Neural progenitor cell (in vitro differentiated cells): ENCODE data around the gene RAB11FIP5. TPM values are rescaled to one million over a fixed set of nuclear protein-coding genes. Genes with fewer than 3 reads are reported as not detected.

Experiments used
- DNase-seq: peaks from one replicate; pipeline ENCODE4 v3.0.0-alpha.2; 2016; ENCODE audit warnings: low spot score
- H2AFZ ChIP-seq: fragments of 200-600 bp; sonication (generic); replicated peaks from 2 replicates; pipeline ENCODE4 v1.6.1; 2016; ENCODE audit warnings: antibody characterized with exemption
- H3F3A ChIP-seq: fragments of 200-600 bp; sonication (generic); 2 replicates; pipeline ENCODE4 v1.6.1; 2016; ENCODE audit warnings: antibody characterized with exemption, low read depth
- H3K27ac ChIP-seq: fragments of 200-600 bp; sonication (generic); 2 replicates; pipeline ENCODE4 v1.5.1; 2016; ENCODE audit warnings: mild to moderate bottlenecking
- H3K27me3 ChIP-seq: fragments of 200-600 bp; sonication (generic); 2 replicates; pipeline ENCODE4 v1.6.1; 2016; ENCODE audit warnings: mild to moderate bottlenecking, moderate library complexity
- H3K36me3 ChIP-seq: fragments of 200-600 bp; sonication (generic); 2 replicates; pipeline ENCODE4 v1.5.1; 2016
- H3K4me1 ChIP-seq: fragments of 200-600 bp; sonication (generic); 2 replicates; pipeline ENCODE4 v1.6.1; 2016; ENCODE audit warnings: mixed run types
- H3K4me2 ChIP-seq: fragments of 200-600 bp; sonication (generic); 2 replicates; pipeline ENCODE4 v1.6.1; 2016
- H3K4me3 ChIP-seq: fragments of 200-600 bp; sonication (generic); 2 replicates; pipeline ENCODE4 v1.5.1; 2016
- H3K79me2 ChIP-seq: fragments of 200-600 bp; sonication (generic); 2 replicates; pipeline ENCODE4 v1.6.1; 2016; ENCODE audit warnings: low read depth
- H3K9ac ChIP-seq: fragments of 200-600 bp; sonication (generic); 2 replicates; pipeline ENCODE4 v1.6.1; 2016
- H3K9me3 ChIP-seq: fragments of 200-600 bp; sonication (generic); 2 replicates; pipeline ENCODE4 v1.5.1; 2016; ENCODE audit warnings: low read depth
- H4K20me1 ChIP-seq: fragments of 200-600 bp; sonication (generic); 2 replicates; pipeline ENCODE4 v1.6.1; 2016; ENCODE audit warnings: low read depth
- H3K27ac Mint-ChIP-seq: 3 replicates; pipeline ENCODE4 v1.8.0; 2021; ENCODE audit warnings: mixed read lengths
- H3K27me3 Mint-ChIP-seq: 2 replicates; pipeline ENCODE4 v1.8.0; 2022; ENCODE audit warnings: low read depth, mild to moderate bottlenecking, inconsistent platforms, moderate library complexity, mixed read lengths; ENCODE audit not compliant: insufficient read depth
- H3K36me3 Mint-ChIP-seq: 3 replicates; pipeline ENCODE4 v1.8.0; 2021; ENCODE audit warnings: mixed read lengths
- H3K4me1 Mint-ChIP-seq: 3 replicates; pipeline ENCODE4 v1.8.0; 2021; ENCODE audit warnings: mixed read lengths
- H3K4me3 Mint-ChIP-seq: 3 replicates; pipeline ENCODE4 v1.8.0; 2021; ENCODE audit warnings: mild to moderate bottlenecking, moderate library complexity, mixed read lengths
- H3K9me3 Mint-ChIP-seq: 3 replicates; pipeline ENCODE4 v1.8.0; 2020; ENCODE audit warnings: mixed read lengths
- EZH2 ChIP-seq: fragments of 200-600 bp; sonication (generic); IDR thresholded peaks from 2 replicates; pipeline ENCODE4 v1.6.1; 2017; ENCODE audit warnings: antibody characterized with exemption, mild to moderate bottlenecking, moderate library complexity
- EZH2phosphoT487 ChIP-seq: fragments of 200-600 bp; sonication (generic); IDR thresholded peaks from 2 replicates; pipeline ENCODE4 v1.6.1; 2017; ENCODE audit warnings: antibody characterized with exemption
- total RNA-seq: library from RNA; depleted of rRNA; stranded (reverse); fragments of >200 nt; gene quantifications from 2 replicates; pipeline ENCODE4 v1.2.3, GENCODE V29; 2015; ENCODE audit warnings: low replicate concordance
- TF ChIP-seq, protein P1 (sequence below): fragments of 200-600 bp; sonication (generic); IDR thresholded peaks from 2 replicates; pipeline ENCODE4 v1.5.1; 2017; ENCODE audit warnings: antibody characterized with exemption, mild to moderate bottlenecking

RAB11FIP5 gene
- total RNA-seq, 1 donor from 2014 or later: 4.2 TPM

DNA sequence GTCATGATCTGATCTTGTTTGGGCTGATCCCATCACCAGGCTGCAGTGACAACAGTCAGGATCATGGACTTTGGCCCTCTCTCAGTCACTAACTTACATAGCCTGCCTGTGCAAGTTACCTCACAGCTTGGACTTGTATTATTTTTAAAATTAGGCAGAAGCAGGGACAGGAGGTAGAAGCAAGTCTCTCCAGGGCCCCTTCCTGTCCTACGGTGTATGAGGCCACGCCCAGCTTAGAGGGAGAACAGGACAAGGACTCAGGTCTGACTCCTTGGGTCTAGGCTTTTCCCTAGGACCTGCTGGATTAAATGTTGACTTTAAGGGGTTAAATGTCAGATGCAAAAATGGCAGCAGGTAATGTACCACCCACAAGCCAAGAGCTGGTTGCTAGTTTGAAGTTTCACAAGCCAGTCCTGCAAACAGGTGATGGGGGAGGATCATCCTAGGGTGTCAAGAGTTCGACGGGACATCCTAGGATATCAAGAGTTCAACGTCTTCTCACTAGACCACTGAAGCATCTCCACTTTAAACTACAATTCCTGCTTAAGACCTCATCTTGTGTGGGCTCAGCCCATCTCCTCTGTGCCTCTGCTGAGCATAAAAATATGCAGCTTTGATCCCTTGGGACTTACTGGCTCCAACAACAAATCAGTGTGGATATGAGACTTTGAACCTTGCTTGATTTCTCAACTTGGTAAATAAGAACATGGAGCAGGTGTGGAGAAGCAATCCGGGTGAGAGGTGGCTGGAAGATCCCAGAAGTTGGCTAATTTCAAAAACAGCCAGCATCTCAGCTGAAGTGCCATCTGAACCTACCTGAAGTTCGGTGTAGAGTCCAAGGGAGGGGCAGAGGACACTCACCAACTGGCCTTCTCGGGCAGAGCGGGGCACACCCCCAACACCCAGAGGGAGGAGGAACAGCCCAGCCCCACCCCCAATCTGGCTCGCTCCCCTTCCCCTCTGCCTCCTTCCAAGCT lies 80.7 kb downstream of the RAB11FIP5 start:
- Mint-ChIP-seq H3K9me3 (no peaks in the 10 kb centered on the region), H3K27me3 (no peaks in the 10 kb centered on the region), H3K36me3 (no peaks in the 10 kb centered on the region), H3K27ac (no peak overlapping the region), H3K4me1 (no peaks in the 10 kb centered on the region), H3K4me3 (no peak overlapping the region)
- H3K4me1 ChIP-seq: peaks cover 9% of the 10 kb centered on the region
- H4K20me1 ChIP-seq: no peaks in the 10 kb centered on the region
- TF ChIP-seq, protein P1, sequence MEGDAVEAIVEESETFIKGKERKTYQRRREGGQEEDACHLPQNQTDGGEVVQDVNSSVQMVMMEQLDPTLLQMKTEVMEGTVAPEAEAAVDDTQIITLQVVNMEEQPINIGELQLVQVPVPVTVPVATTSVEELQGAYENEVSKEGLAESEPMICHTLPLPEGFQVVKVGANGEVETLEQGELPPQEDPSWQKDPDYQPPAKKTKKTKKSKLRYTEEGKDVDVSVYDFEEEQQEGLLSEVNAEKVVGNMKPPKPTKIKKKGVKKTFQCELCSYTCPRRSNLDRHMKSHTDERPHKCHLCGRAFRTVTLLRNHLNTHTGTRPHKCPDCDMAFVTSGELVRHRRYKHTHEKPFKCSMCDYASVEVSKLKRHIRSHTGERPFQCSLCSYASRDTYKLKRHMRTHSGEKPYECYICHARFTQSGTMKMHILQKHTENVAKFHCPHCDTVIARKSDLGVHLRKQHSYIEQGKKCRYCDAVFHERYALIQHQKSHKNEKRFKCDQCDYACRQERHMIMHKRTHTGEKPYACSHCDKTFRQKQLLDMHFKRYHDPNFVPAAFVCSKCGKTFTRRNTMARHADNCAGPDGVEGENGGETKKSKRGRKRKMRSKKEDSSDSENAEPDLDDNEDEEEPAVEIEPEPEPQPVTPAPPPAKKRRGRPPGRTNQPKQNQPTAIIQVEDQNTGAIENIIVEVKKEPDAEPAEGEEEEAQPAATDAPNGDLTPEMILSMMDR: no peak
- TF ChIP-seq EZH2phosphoT487 (no peak), EZH2 (no peak)
- H3F3A ChIP-seq: peaks cover 4% of the 10 kb centered on the region
- H3K27ac ChIP-seq: no peak overlapping the region
- no peaks in the 10 kb centered on the region for H3K36me3 ChIP-seq
- no peak overlapping the region for H3K4me3 ChIP-seq
- no peak overlapping the region for H2AFZ ChIP-seq
- H3K27me3 ChIP-seq: no peaks in the 10 kb centered on the region
- H3K4me2 ChIP-seq: no peak overlapping the region
- no peak overlapping the region for H3K9ac ChIP-seq
- H3K9me3 ChIP-seq: no peaks in the 10 kb centered on the region
- no peaks in the 10 kb centered on the region for H3K79me2 ChIP-seq
- no peak for DNase-seq

DNA sequence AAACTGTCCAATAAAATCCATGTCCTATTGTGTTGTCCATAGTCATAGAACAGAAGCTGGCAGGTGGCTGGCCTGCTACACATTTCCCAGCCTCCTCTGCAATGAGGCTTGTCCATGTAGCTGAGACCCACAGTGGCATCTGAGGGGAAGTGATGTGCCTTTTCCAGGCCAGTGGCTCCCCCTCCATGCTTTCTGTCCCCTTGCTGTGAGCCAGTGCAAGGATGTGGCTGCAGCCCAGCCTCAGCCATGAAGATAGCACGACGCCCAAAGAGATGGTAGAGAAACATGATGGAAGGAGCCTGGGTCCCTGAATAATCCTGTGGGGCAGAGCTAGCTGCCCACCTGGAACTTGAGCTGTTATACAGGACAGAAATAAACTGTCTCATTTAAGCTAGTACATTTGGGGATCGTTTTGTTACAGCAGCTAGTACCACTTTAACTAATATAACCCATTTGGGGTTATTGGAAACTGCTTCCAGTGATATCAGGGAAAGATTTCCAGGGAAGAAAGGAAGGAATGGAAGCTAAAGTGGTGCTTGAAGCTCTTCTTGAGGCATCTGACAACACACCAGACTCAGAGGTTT lies 81.6 kb downstream of the RAB11FIP5 start:
- no peak overlapping the region for H3K27ac Mint-ChIP-seq
- H3K27me3 ChIP-seq: no peaks in the 10 kb centered on the region
- H3K27me3 Mint-ChIP-seq: no peaks in the 10 kb centered on the region
- no peaks in the 10 kb centered on the region for H4K20me1 ChIP-seq
- no peak overlapping the region for H3K9ac ChIP-seq
- no peaks in the 10 kb centered on the region for H3K79me2 ChIP-seq
- no peak overlapping the region for H3K4me3 Mint-ChIP-seq
- no peaks in the 10 kb centered on the region for H3K9me3 Mint-ChIP-seq
- H3K9me3 ChIP-seq: no peaks in the 10 kb centered on the region
- no peaks in the 10 kb centered on the region for H3K36me3 ChIP-seq
- no peaks in the 10 kb centered on the region for H3K4me1 Mint-ChIP-seq
- no peaks in the 10 kb centered on the region for H3K36me3 Mint-ChIP-seq
- H3K4me2 ChIP-seq: no peak overlapping the region
- DNase-seq: no peak
- no peak overlapping the region for H3K27ac ChIP-seq
- H2AFZ ChIP-seq: no peak overlapping the region
- H3K4me3 ChIP-seq: no peak overlapping the region
- peaks cover 9% of the 10 kb centered on the region for H3K4me1 ChIP-seq
- peaks cover 4% of the 10 kb centered on the region for H3F3A ChIP-seq
- TF ChIP-seq, protein P1: no peak
- no peak for TF ChIP-seq EZH2
- TF ChIP-seq EZH2phosphoT487: no peak

DNA sequence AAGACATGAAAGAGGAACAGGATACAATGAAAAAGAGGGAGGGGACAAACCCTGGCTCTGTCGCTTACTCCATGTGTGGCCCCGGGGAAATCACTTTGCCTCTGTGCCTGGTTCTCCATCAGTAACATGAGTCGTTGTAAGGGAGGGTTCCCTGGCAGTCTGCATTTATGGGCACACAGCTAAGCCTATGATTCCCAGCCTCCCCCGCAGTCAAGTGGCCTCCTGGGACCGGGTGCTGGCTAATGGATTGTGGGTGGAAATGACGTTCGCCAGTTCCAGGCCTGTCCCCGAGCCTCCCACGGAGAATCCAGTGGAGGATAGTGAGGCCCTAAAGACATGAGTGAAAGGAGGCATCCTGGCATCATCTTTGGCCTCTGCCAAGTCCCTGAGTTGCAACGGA lies 83.9 kb downstream of the RAB11FIP5 start:
- peaks cover 9% of the 10 kb centered on the region for H3K4me1 ChIP-seq
- H3K4me2 ChIP-seq: no peak overlapping the region
- no peaks in the 10 kb centered on the region for H3F3A ChIP-seq
- no peaks in the 10 kb centered on the region for H3K9me3 Mint-ChIP-seq
- DNase-seq: no peak
- no peaks in the 10 kb centered on the region for H3K79me2 ChIP-seq
- H3K4me1 Mint-ChIP-seq: no peaks in the 10 kb centered on the region
- no peak overlapping the region for H3K4me3 Mint-ChIP-seq
- H2AFZ ChIP-seq: no peak overlapping the region
- peaks cover 3% of the 10 kb centered on the region for H3K27me3 Mint-ChIP-seq
- TF ChIP-seq EZH2 (no peak), EZH2phosphoT487 (no peak)
- TF ChIP-seq, protein P1: no peak
- no peaks in the 10 kb centered on the region for H4K20me1 ChIP-seq
- no peaks in the 10 kb centered on the region for H3K27me3 ChIP-seq
- H3K27ac ChIP-seq: no peak overlapping the region
- no peaks in the 10 kb centered on the region for H3K36me3 ChIP-seq
- no peaks in the 10 kb centered on the region for H3K9me3 ChIP-seq
- no peak overlapping the region for H3K9ac ChIP-seq
- H3K4me3 ChIP-seq: no peak overlapping the region
- peaks cover 2% of the 10 kb centered on the region for H3K36me3 Mint-ChIP-seq
- peak overlapping the region; percentile 27 for H3K27ac Mint-ChIP-seq
